Measurements from ENCODE around the gene GRWD1. TPM values are rescaled to one million over a fixed set of nuclear protein-coding genes. Genes with fewer than 3 reads are reported as not detected.
A peak's percentile ranks its signal among the peaks of the same experiment; 100 is the strongest.

Gene GRWD1
- 10.0 TPM for polyA plus RNA-seq (2013, experiment 1 of 2)
- polyA plus RNA-seq (2013, experiment 2 of 2) = 9.0 TPM

- H2BK12ac ChIP-seq (ENCODE audit: low read length in 2 of 2) = no peak within 1 kb of the TSS
- H4K8ac ChIP-seq (ENCODE audit: low read length) = peak within 1 kb of the TSS; percentile 4
- H2AK5ac ChIP-seq (ENCODE audit: low read length, severe bottlenecking) = peak within 1 kb of the TSS; percentile 91
- H3K18ac ChIP-seq (ENCODE audit: low read depth in 1 of 2, low read length in 2 of 2) = peak within 1 kb of the TSS; percentile 25 to 69
- H3K27me3 ChIP-seq (ENCODE audit: control insufficient read depth in 1 of 2, insufficient read depth in 1 of 2, low read length in 2 of 2) = no peaks in the 10 kb centered on the region
- H3K36me3 ChIP-seq (ENCODE audit: control insufficient read depth in 1 of 2, insufficient read depth in 2 of 2, low read depth in 1 of 2, low read length in 2 of 2) = peaks cover 35 to 41% of the 10 kb centered on the region in 2 experiments
- WGBS = under 1% methylated on average over 61 of the region's 61 CpGs
- peak within 1 kb of the TSS; percentile 96 for H3K4me2 ChIP-seq (ENCODE audit: low read length, poor library complexity, severe bottlenecking)
- H3K4ac ChIP-seq (ENCODE audit: low read depth in 1 of 2, low read length in 2 of 2) = peak within 1 kb of the TSS; percentile 27 to 55
- H3K9ac ChIP-seq (ENCODE audit: low read length) = peak within 1 kb of the TSS; percentile 95
- peak within 1 kb of the TSS; percentile 81 for H3K27ac ChIP-seq (ENCODE audit: low read length, poor library complexity, severe bottlenecking)
- DNase-seq = peak; percentile 98
- H3K79me1 ChIP-seq (replicated peaks; ENCODE audit: low read length, poor library complexity, severe bottlenecking) = peaks cover 41% of the 10 kb centered on the region
- peak within 1 kb of the TSS; percentile 89 to 98 for H3K4me3 ChIP-seq (ENCODE audit: insufficient read depth in 1 of 2, low read depth in 1 of 2, low read length in 2 of 2)
- peak within 1 kb of the TSS; percentile 94 for H2AFZ ChIP-seq (ENCODE audit: low read depth, low read length)
- H3K23ac ChIP-seq (ENCODE audit: low read length in 2 of 2) = no peak within 1 kb of the TSS
- peaks cover 18% of the 10 kb centered on the region for H3K4me1 ChIP-seq (ENCODE audit: control insufficient read depth, insufficient read depth, low read depth, low read length)
- no peak within 1 kb of the TSS for H2BK5ac ChIP-seq (ENCODE audit: low read depth, low read length, poor library complexity, severe bottlenecking)
- H3K14ac ChIP-seq (ENCODE audit: low read length in 2 of 2) = peak within 1 kb of the TSS in 1 of 2 experiments; percentile 79
- H2BK120ac ChIP-seq (ENCODE audit: low read depth, low read length) = no peak within 1 kb of the TSS
- H3K9me3 ChIP-seq (ENCODE audit: control insufficient read depth, low read length) = no peaks in the 10 kb centered on the region
- H4K91ac ChIP-seq (ENCODE audit: low read length) = peak within 1 kb of the TSS; percentile 65
- peak within 1 kb of the TSS; percentile 82 for H2BK15ac ChIP-seq (ENCODE audit: low read depth, poor library complexity, severe bottlenecking)
Observed at GRCh38 chr19:48445606-48446481, at the start of gene GRWD1. GRWD1 (plus strand) TSS chr19:48445983; CDS start chr19:48446006, 23 bp downstream.

GRCh38 chr19:48396016-48396823, 49.6 kb upstream of the GRWD1 start:
- Histone ChIP-seq H3K9me3 (ENCODE audit: control insufficient read depth, low read length) (no peaks in the 10 kb centered on the region), H3K9ac (ENCODE audit: low read length) (peak overlapping the region; percentile 92), H3K23ac (ENCODE audit: low read length in 2 of 2) (no peak overlapping the region), H4K8ac (ENCODE audit: low read length) (peak overlapping the region; percentile 13), H3K79me1 (replicated peaks; ENCODE audit: low read length, poor library complexity, severe bottlenecking) (peaks cover 3% of the 10 kb centered on the region), H2AFZ (ENCODE audit: low read depth, low read length) (no peak overlapping the region), H2BK120ac (ENCODE audit: low read depth, low read length) (no peak overlapping the region), H3K4ac (ENCODE audit: low read depth in 1 of 2, low read length in 2 of 2) (peak overlapping the region in 1 of 2 experiments; percentile 28), H3K4me2 (ENCODE audit: low read length, poor library complexity, severe bottlenecking) (no peak overlapping the region), H3K4me1 (ENCODE audit: control insufficient read depth, insufficient read depth, low read depth, low read length) (peaks cover 37% of the 10 kb centered on the region), H3K36me3 (ENCODE audit: control insufficient read depth in 1 of 2, insufficient read depth in 2 of 2, low read depth in 1 of 2, low read length in 2 of 2) (no peaks in the 10 kb centered on the region), H3K14ac (ENCODE audit: low read length in 2 of 2) (no peak overlapping the region), H2BK12ac (ENCODE audit: low read length in 2 of 2) (peak overlapping the region; percentile 16 to 56), H2AK5ac (ENCODE audit: low read length, severe bottlenecking) (no peak overlapping the region), H3K27ac (ENCODE audit: low read length, poor library complexity, severe bottlenecking) (no peak overlapping the region), H2BK5ac (ENCODE audit: low read depth, low read length, poor library complexity, severe bottlenecking) (no peak overlapping the region), H2BK15ac (ENCODE audit: low read depth, poor library complexity, severe bottlenecking) (peak overlapping the region; percentile 12), H3K18ac (ENCODE audit: low read depth in 1 of 2, low read length in 2 of 2) (peak overlapping the region in 1 of 2 experiments; percentile 11), H4K91ac (ENCODE audit: low read length) (no peak overlapping the region), H3K27me3 (ENCODE audit: control insufficient read depth in 1 of 2, insufficient read depth in 1 of 2, low read length in 2 of 2) (peaks cover 33 to 34% of the 10 kb centered on the region in 2 experiments), H3K4me3 (ENCODE audit: insufficient read depth in 1 of 2, low read depth in 1 of 2, low read length in 2 of 2) (peak overlapping the region in 1 of 2 experiments; percentile 41)
- DNase-seq = no peak
- WGBS = 77% methylated on average over 24 of the region's 24 CpGs

GRCh38 chr19:48396824-48397176, 49.0 kb upstream of the GRWD1 start:
- Histone ChIP-seq H3K27me3 (ENCODE audit: control insufficient read depth in 1 of 2, insufficient read depth in 1 of 2, low read length in 2 of 2) (peaks cover 33 to 34% of the 10 kb centered on the region in 2 experiments), H3K4me3 (ENCODE audit: insufficient read depth in 1 of 2, low read depth in 1 of 2, low read length in 2 of 2) (peak overlapping the region in 1 of 2 experiments; percentile 88), H3K4ac (ENCODE audit: low read depth in 1 of 2, low read length in 2 of 2) (peak overlapping the region in 1 of 2 experiments; percentile 28), H2BK12ac (ENCODE audit: low read length in 2 of 2) (peak overlapping the region in 1 of 2 experiments; percentile 24), H3K4me1 (ENCODE audit: control insufficient read depth, insufficient read depth, low read depth, low read length) (peaks cover 36% of the 10 kb centered on the region), H2AK5ac (ENCODE audit: low read length, severe bottlenecking) (no peak overlapping the region), H3K23ac (ENCODE audit: low read length in 2 of 2) (no peak overlapping the region), H2BK5ac (ENCODE audit: low read depth, low read length, poor library complexity, severe bottlenecking) (no peak overlapping the region), H3K4me2 (ENCODE audit: low read length, poor library complexity, severe bottlenecking) (no peak overlapping the region), H2BK15ac (ENCODE audit: low read depth, poor library complexity, severe bottlenecking) (no peak overlapping the region), H4K8ac (ENCODE audit: low read length) (no peak overlapping the region), H3K9me3 (ENCODE audit: control insufficient read depth, low read length) (no peaks in the 10 kb centered on the region), H3K14ac (ENCODE audit: low read length in 2 of 2) (no peak overlapping the region), H2AFZ (ENCODE audit: low read depth, low read length) (no peak overlapping the region), H4K91ac (ENCODE audit: low read length) (no peak overlapping the region), H3K9ac (ENCODE audit: low read length) (peak overlapping the region; percentile 92), H3K18ac (ENCODE audit: low read depth in 1 of 2, low read length in 2 of 2) (no peak overlapping the region), H3K27ac (ENCODE audit: low read length, poor library complexity, severe bottlenecking) (no peak overlapping the region), H3K36me3 (ENCODE audit: control insufficient read depth in 1 of 2, insufficient read depth in 2 of 2, low read depth in 1 of 2, low read length in 2 of 2) (no peaks in the 10 kb centered on the region), H3K79me1 (replicated peaks; ENCODE audit: low read length, poor library complexity, severe bottlenecking) (peaks cover 3% of the 10 kb centered on the region), H2BK120ac (ENCODE audit: low read depth, low read length) (no peak overlapping the region)
- 100% methylated on average over 1 of the region's 2 CpGs for WGBS
- no peak for DNase-seq

Data from mesenchymal stem cell (in vitro differentiated cells and primary cell).